Stimulated activated CD8-positive, alpha-beta memory T cell treated with anti-CD3 and anti-CD28 coated beads, Interleukin-4, amount 100 ng/mL, for 48 hours (primary cell): ENCODE data around the gene SHF.

Source experiments
- DNase-seq: peaks from one replicate; pipeline ENCODE4 v3.0.0-alpha.2; 2020

SHF gene

DNA sequence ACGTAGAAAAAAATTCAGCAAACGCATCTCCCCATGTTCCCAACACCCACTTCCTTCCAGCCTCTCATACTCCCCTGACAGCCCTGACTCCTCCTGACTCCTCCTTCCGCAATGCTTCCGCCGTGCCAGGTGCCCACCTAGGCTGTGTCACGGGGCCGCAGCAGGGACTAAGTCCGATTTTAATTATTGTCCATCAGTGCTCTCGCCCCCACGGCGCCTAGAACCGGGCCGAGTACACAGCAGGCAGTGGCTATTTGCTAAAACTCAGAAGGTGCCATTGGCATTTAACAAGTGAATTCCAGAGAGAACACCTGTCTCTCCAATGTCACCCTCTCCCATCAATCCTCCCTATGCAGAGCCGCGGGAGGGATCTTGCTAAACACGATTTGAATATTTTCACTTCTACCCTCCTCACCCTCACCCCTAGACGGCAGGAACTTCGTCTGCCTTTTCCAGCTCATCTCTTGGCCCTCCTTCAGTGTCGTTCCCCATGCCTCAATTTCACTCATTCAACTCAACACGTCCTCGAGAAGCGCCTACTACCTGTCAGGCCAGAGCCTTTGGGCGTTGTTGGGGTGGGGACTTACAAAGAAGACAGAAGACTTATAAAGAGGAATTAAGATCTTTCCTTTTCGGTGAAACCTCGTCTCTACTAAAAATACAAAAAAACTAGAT, 11.5 kb upstream of the SHF start:
- peak; percentile 60 for DNase-seq

DNA sequence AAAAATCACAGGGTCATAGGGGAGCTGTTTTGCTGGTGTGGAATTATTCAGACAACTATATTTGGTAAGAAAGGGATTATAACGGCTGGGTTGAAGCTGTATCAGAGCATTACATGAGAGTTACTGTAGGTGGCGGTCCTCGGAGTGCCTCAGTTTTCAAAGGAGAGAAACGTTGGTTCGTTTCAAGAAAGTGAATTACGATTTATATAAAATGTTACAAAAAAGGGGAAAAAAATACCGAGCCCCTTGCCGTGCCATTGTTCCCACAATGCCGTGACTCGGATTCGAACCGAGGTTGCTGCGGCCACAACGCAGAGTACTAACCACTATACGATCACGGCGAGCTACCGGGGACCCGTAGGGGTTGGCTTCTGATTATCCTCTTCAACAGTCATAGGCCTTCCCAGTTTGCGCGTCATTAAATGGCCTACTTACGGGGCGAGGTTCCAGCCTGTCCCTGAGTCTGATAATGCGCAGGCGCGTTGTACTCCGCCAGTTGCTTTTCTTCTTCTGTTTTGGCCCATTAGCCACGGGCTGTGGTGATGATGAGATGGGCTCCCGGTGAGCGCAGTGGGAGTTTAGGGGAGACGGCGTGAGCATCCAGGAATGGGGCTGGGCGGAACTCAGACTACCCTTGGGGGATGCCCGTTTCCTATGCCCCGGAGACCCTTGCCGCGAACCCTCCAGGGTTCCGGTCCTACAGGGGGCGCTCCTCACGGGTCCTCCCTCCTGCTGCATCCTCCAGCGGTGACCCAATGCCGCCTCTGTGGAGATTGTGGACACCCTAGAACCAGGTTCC, 10.8 kb upstream of the SHF start:
- peak; percentile 94 for DNase-seq

DNA sequence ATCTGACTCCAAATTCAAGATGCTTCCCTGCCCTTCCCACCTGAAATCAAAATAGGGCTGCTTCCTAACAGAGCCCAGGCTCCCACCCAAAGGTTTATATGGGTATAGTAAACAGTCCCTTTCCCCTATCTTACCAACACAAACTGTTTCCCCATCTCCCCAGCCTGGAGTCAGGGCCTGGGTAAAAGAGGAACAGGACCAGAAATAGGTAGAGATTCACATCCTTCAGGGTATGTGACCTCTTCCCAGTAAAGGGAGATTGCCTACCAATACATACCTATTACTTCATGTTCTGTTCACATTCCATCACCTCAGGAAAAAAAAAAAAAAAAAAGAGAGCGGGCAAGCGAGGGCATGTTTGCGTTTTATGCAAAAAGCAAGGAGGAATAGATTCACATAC, 9.7 kb upstream of the SHF start:
- DNase-seq, result no peak

DNA sequence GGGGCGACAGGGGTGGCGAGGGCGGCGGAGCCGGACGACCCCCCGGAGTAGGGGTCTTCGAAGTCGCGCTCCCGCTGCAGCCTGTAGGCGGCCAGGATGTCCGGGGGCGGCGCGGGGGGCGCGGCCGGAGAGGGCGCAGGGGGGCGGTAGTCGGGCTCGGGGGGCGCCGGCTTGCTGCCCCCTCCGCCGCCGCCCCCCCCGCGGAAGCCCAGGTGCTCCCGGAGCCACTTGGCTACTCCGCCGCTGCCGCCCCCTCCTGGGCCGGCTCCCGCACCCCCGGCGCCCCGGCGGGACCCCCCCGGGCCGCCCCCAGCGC, 230 bp downstream of the SHF start:
- DNase-seq, result no peak

DNA sequence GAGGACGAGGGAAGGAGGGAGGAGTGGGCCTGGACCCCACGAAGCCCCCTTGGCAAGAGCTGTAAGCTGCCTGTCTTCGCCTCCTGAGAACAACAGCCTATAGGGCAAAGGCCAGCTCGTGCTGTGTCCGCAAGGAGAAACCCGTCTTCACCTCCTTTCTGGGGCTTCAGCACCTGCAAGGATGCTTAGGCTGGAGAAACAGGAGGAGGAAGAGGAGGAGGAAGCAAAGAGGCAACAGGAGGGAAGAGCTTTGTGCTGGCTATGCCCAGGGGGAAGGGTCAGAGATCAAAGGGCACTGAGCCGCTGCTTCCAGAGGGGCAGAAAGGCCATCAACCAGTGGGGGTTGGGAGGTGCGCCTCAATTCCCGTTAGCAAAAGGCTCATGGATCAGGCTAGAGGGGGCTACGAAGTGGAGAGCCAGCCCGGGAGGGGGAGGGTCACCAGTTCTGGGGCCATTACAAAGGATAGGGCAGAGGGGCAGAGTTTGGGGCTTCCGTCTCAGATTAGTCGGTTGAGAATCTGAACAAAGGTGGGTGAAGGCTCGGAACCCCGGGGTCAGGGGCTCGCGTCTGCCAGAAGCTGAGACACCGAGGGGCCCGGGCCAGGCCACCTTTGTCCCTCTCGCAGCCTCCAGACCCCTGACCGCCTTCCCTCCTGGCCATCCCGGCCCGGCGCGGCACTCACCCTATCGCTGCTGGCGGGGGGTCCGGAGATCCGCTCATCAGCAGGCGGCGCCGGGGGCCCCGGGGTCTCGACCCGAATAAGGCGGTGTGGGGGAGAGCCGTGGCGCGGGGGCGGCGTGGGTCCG, 792 bp downstream of the SHF start:
- DNase-seq, result no peak

DNA sequence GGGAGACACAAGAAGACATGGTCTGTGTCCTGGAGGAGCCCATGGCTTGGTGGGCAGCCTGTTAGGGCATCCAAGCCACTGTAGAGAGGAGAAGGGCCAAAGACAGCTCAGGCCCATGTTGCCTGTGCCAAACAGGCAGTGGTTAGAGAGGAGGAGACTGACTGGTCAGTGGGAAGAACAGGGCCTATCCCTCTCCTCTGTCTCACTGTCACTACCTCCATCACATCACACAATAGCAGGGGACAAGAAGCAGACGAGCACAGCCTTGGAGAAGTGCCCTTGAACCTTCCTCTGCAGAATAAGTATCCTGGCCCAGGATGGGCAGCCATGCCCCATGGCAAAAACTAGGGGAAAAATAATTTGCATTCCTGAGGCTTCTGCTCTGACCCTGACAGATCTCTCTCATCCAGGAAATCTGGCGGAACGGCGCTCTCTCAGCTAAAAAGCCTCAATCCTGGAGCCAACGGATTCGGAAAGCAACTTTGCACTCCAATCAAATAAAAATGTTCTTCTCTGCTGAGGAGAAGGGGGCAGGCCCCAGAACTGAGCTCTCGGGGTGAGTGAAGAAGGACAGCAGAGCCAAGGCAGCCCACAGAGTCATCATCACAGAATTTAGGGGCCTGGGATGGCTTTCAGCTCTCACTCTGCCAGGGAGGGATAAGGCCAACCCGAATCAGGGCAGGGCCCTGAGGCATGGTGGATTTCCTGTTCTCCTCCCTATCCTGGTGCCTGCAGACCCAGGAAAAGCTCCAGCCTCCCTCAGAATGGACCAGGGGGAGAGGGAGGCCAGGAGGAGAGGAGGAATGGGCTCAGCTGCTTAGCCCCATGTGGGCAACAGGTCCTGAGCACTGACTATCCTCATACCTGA, 1.6 kb downstream of the SHF start:
- DNase-seq, result no peak

DNA sequence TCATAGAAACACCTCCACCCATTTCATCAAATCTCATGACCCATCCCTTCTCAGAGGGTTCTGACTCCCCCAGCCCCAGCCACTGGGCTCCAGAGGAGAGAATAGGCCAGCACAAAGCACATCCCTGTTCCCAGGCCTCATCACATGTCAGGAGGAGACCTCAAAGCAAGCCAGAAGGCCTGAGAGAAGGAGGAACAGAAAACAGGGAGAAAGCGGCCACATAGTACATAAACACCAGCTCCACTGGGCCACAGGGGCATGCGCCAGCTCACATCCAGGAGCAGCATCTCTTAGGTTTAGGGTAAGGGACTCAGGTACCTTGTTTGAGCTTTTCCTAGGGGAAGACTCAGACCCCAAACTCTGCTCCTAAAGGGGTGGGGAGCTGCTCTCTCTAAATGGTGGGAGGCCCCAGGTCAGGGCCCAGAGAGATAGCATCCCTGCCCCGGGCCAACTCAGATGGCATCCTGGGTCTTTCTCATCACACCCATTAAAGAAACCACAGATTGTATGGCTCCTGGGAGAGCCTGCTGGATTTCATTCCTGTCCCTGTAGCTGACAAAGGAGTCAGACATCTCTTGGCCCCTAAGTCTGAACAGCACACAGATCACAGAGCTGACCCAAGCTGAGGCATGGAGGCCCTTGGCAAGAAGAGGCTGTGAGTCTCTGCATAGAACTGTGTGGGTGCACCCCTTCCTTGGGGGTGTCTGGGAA, 2.5 kb downstream of the SHF start:
- DNase-seq, result no peak

DNA sequence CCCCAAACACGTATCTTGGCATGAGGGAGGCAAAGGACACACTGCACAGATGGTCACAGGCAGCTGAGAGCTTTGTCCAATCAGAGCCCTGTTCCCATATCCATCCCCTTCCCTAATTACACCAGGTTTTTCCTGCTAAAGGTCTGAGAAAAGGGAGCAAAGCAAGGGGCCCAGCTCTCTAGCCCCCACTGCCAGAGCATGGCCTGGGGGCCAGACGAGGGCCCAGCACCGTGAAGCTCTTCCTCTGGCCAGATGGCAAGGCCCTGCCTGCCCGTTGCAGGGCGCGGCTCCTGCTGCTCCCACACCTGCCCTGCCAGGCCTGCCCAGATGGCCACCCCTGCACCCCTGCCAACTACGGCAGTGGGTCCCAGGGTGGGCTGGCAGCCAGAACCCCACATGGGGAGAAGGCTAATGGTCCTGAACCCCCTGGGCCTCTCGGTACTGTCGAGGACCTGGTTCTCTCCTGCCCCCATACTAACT, 3.2 kb downstream of the SHF start:
- no peak for DNase-seq

DNA sequence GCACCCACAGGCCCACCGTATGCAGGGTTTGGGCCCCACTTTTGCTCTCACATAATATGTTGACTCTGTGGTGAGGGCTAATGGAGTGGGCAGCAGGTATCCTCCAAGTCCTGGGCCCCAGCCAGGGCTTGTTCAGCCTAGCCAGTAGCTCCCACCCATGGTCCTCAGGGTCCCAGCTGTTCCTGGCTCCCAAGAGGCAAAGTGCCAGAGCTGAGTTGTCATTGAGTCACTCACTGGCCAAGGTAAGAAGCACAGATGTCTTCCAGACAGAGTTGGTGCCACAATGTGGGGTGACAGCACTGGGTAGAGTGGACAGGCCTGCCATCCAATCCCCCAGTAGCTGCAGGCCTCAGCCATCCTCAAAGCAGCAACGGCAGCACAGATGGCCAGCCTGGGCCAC, 4.3 kb downstream of the SHF start:
- DNase-seq, result no peak

DNA sequence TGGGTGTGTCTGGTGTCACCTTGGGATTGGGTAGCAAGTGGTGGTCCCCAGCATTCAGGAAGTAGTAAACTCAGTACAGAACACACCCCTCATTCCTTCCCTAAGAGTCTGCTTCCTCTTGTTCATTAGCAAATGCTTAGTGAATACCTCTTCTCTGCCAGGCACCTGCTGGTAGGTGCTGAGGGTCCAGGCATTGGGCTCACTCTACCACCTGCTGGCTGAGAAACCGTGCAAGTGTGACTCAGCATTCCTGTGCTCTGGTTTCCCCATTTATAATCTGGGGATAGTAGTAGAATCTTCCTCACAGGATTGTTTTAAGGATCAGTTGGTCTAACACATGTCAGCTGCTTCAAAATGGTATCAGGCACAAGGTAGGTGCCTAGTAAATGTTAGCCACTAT, 4.8 kb downstream of the SHF start:
- no peak for DNase-seq

DNA sequence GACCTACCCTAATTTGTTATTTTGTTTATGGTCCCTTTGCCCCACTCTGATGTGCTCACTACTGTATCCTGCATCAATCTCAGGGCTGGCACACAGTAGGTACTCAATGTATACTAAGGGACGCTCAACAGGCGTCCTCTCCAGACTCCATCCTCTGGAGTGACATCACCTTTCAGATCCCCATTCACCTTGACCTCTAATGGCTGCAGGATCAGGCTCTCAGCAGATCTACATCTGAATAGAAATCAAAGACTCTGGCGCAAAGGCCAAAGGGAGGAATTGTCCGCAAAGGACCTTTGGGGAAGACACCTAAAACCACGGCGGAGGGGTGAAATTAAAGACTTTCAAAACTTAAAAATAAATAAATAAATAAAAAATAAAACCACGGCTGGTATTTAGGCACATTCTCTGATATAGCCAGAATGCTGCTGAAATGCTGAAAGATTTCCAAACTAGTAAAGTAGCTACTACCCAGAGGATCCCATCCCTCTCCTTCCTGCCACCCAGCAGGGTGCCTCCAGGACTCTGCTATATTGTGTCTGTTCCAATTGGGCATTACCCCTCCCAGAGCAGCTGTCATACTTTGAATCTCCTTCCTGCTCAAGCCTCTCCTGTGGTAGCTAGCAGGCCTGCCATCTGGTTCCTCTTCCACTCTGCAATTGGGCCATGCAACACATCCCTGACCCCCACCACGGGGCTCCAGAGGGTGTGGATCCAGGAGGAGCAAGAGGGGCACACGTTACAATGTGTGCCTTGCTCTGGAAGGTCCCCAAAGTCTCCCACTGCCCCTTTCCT, 6.1 kb downstream of the SHF start:
- no peak for DNase-seq

DNA sequence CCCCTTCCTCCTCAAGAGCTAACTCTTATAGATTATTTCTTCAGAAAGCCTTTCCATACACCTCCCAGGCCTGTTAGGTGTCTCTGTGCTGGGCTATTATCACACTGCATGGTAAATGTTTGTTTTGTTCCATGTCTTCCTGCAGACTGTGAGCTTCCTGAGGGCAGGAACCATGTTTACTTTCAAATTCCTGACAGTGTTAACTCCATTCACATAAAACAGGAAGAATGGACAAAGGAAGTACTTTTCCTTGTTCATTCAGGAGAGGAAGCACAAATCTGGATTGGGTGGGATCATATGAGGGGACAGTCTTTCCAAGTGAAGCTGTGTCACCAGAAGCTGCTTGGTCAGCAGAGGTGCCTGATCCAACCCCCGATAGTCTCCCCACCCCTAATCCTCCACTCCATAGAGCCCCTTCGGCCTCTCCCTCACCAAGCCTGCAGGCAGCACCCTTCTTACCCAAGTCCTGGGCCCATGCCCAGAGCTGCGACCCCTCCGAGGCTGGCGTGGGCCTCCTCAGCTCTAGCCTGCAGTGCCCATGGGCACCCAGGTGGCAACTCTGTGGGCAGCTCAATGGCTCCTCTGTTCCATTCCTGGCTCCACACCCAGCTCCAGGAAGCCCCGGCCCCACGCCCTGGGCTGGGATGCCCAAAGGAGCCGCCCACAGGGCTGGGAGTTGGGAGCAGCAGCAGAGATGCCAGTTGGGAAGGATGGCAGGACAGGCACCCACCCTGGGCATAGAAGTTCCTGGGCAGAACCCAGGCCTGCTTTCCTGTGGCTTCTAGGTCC, 6.9 kb downstream of the SHF start:
- no peak for DNase-seq

DNA sequence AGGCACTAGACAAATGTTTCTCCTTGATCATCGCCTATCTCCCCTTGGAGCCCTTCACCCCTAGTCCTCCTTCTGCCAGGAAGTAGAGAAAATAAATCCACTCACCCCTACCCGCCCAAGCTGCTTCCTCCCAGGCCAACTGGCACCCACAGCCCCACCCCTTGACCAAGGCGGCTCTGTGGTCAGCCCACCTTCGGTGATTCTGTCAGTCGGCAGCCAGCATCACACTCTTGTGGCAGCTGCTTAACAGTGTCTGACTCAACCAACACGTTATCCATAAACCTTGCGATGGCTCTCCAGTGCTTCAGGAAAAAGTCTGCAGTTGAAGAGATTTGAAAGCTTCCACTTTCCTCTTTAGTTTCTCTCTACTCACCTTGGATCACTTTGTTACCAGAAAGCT, 7.6 kb downstream of the SHF start:
- peak; percentile 57 for DNase-seq

DNA sequence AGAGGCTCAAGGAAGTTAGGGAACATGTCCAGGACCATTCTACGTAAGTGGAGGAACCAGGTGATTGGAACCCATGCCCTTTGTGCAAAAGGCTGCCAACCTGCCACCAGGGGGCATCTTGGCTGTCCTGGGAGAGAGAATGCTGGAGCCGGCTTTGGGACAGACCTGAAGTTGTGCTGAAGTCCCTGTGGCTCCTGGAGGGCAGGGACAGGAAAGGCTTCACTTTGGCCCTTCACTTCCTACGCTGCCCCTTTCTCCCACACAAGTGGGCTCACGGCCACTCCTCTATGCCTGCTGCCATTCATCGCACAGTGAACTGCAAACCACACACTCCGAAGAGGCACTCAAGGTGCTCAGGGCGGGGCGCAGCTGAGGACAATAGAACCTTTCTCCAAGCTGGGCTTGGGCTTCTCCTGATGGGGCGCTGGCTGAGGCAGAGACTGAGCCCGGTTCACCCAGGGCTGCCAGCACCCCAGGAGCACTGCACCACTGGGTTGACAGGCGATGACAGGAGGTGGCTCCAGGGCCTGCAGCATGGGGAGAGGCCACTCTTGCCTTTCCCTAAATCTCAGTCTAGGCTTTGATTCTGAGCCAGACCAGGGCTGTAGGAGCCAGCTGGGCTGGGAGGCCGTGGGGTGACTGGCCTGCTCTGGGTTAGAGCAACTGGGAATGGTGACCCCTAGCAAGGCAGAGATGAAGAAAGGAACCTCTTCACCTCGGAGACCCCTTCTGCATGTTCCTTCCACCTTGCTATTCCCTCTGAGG, 8.4 kb downstream of the SHF start:
- peak; percentile 67 for DNase-seq

DNA sequence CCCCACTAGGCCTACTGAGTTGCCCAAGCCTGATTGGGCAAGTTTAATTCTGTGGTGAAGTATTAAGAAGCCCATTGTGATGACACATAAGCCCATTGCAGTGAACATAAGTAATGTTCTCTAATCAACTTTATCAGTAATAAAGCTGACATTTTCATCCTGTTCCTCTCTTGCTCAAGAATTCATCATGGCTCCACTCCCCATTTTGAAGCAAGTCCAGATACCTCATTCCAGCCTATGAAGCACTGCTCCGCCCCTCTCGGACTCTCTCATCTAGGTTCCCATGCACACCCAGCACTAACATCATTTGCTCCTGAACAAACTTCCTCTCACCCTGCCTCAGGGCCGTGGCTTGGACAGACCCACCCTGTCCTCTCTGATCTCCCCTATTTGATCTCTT, 10.5 kb downstream of the SHF start:
- DNase-seq, result no peak

DNA sequence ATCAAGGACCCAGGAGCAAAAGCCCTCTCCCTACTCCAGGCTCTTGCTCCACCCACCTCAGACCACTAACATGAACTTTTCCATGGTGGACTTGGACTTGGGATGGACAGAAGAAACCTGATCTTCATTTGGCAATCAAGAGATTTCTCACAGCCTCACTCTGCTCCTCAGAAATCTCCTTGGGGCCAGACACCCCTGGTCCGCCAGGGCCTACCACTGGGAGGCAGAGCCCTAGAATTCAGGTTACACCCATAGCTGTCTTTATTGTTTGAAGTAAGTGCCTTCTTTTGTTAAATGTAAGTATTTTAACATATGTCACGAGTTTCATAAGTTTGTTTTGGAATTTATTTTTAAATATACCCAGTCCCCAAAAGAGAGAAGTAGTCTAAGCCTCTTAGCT, 13.2 kb downstream of the SHF start:
- no peak for DNase-seq

DNA sequence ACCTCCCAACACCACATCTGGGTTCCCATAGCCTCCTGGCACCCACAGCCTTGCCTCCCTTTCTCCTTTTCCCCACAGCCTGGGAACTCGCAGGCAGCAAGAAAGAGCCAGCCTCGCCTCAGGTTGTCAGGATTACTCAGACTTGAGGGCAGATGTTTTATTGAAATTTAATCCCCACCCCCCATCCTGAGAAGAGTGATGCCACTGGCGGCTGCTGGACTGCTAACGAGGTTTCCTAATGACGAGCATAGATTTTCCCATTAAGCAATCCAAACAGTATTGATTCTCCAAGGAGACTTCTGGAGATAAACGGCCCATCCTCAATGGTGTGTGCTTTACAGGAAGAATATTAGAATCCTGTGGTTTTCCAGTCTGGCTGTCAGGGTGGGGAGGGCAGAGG, 13.7 kb downstream of the SHF start:
- no peak for DNase-seq

DNA sequence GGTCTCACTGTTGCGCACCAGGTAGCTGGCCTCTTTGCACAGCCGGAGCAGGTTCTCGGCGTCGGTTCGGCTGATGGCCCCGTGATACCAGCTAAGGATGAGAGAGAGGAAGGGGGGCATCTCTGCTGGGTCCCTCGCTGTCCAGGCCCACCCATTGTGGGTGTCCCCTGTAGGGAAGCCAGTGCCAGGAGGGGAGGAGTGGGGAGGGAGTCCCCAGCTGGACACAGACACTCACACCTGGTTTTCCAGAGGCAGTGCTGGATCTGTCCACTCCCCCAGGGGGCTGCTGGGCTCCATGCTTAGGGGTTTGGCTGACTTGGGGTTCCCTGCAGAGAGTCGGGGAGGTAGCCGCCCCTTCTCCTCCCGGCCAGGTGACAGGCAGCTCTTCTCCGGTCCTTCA, 15.9 kb downstream of the SHF start:
- no peak for DNase-seq

DNA sequence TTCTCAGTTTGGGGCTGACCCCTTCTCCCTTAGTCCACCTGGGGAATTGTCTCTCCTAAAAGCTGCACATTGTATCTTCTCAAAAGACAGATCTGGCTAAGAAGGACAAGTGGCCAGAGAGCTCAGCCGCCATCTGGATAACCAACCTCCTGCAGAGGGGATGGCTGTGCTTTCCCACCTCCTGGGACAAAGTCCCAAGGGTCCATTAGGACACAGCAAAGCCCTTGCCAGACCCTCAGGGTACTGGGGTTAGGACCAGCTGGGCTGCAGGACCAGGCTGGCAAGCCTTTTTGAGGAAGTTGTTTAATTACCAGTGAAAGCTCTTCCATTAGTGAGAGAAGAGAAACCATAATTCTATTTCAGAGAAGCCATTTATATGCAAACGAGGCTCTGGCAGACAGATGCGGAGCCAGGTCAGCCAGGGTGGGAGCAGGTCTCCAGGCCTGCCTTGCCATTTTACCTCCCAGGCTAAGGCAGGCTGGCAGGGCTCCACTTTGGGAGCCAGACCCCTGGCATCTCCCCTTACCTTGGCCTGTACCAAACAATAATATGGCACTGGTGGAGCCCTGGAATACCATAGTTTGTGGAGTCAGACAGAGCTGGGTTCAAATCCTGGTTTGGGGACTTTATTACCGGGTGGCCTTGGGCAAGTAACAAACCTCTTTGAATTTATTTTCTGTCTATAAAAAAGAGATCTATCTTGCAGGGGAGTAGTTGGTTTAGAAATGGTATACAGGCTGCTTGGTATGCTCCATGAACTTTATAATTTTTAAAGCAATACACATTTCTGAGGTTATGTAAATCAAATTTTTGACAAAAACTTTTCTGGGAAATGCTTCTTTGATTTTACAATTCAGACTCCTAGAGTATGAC, 17.9 kb downstream of the SHF start:
- no peak for DNase-seq
